Pancreas (tissue), 10 donors: ENCODE data around the gene MARCHF6. TPM values are rescaled to one million over a fixed set of nuclear protein-coding genes. Genes with fewer than 3 reads are reported as not detected.
A peak's percentile ranks its signal among the peaks of the same experiment; 100 is the strongest.

ENCODE experiments used
- ATAC-seq, 4 donors: fragments of 200-7000 bp; cut with Tn5 transposase; one replicate each; pipeline versions ENCODE4 v1.8.0 to v1.9.1; 2020; ENCODE audit warnings: mild to moderate bottlenecking in 4 of 4, moderate library complexity in 4 of 4
- DNase-seq, 6 donors: peaks; one replicate each; pipeline ENCODE4 v3.0.0-alpha.2; 2020
- FAIRE-seq: peaks from 2 replicates; lab custom pipeline; 2012; peaks lifted over from hg19 to GRCh38; lab: Jason Lieb, UNC
- H3K27ac ChIP-seq, 4 donors: fragments of 200-600 bp; sonication (generic); 1 replicate in 3 of 4; 2 replicates in 1 of 4; pipeline versions ENCODE4 v1.5.0 to v1.8.0; 2020
- H3K27me3 ChIP-seq, 4 donors: fragments of 200-600 bp; one replicate each; pipeline ENCODE4 v1.8.0; 2021
- H3K36me3 ChIP-seq, 3 donors: fragments of 200-600 bp; sonication (generic) in 1 of 3; one replicate each; pipeline versions ENCODE4 v1.5.0 to v1.8.0; 2020 to 2021
- H3K4me1 ChIP-seq, 3 donors: fragments of 200-600 bp; one replicate each; pipeline ENCODE4 v1.8.0; 2021
- H3K4me3 ChIP-seq, 4 donors: fragments of 200-600 bp; sonication (generic) in 2 of 4; one replicate each; pipeline versions ENCODE4 v1.5.0 to v1.8.0; 2020 to 2021
- H3K9me3 ChIP-seq, 4 donors: fragments of 200-600 bp; one replicate each; pipeline ENCODE4 v1.8.0; 2021
- CTCF ChIP-seq, 4 donors: fragments of 200-600 bp; sonication (generic) in 3 of 4; IDR thresholded peaks; one replicate each; pipeline versions ENCODE4 v1.5.0 to v1.8.0; 2021; ENCODE audit warnings: antibody characterized with exemption in 4 of 4
- WGBS, 2 donors: extraction: QIAGEN DNeasy Blood & Tissue Kit; methylation state at CpG; one replicate each; pipeline ENCODE4 v1.1.7; 2013; 5-methylcytosine and 5-hydroxymethylcytosine counted together
- intact Hi-C, 3 donors: fragments of 100-400 bp; cut with DNase I; formaldehyde crosslinking; loops; one replicate each; pipeline versions ENCODE4 v1.11.1 to v1.14.2; 2022
- polyA plus RNA-seq, 2 donors: library from polyadenylated mRNA; stranded (reverse); fragments of 200-250 nt; gene quantifications; one replicate each; pipeline ENCODE4 v1.2.3, GENCODE V29; 2013
- total RNA-seq, 6 donors: library from RNA; stranded (reverse); fragmentation: NEBNext Ultra II Directional in 4 of 6; extraction: Animal tissue kit (Norgen Biotek cat#: 25700) in 4 of 6; gene quantifications; one replicate each; pipeline versions ENCODE4 v1.2.1 to v1.2.4, GENCODE V29; 2021 to 2023
- donor health status: healthy with polysubstance abuse.
- donor health status: DM: no; HTN: no; CAD: no; lungs with moderate emphysema.
- donor health status: DM: no; HTN: no; CAD: no.
- donor health status: control.
- donor health status: control.
- donor health status: Bipolar disorder and iron deficiency.
- donor health status: DM: yes; HTN: yes; CAD: no.
- donor health status: DM: no; HTN: no; CAD: no.
- donor health status: DM: no; HTN: no; CAD: no.
- donor health status: DM: yes; HTN: yes; CAD: no.

Gene MARCHF6
- total and polyA plus RNA-seq, 8 donors, result 68.5 to 105 (median 82.8) TPM

- no peak overlapping the region for H3K27ac ChIP-seq
- no peak for TF ChIP-seq CTCF (IDR thresholded peaks at IDR 0.05)
- ATAC-seq, result no peak
- FAIRE-seq, result no peak
- 81 to 82% methylated on average over 6 of the region's 6 CpGs for WGBS, 2 donors
- no peaks in the 10 kb centered on the region for H3K27me3 ChIP-seq
- no peak for DNase-seq
- no peaks in the 10 kb centered on the region for H3K36me3 ChIP-seq
- peaks cover 0 to 19% (median 8%) of the 10 kb centered on the region in 3 donors for H3K4me1 ChIP-seq
- H3K9me3 ChIP-seq, result no peaks in the 10 kb centered on the region
- H3K4me3 ChIP-seq, result no peak overlapping the region
- intact Hi-C loops, result no loop called here
Observed at GRCh38 chr5:10351199-10351905, 2.1 kb upstream of the MARCHF6 start.

GRCh38 chr5:10351919-10352318, 1.6 kb upstream of the MARCHF6 start:
- no peak overlapping the region for H3K4me3 ChIP-seq
- H3K36me3 ChIP-seq, result no peaks in the 10 kb centered on the region
- no peak for ATAC-seq
- H3K4me1 ChIP-seq, result peaks cover 5 to 23% (median 8%) of the 10 kb centered on the region in 3 donors
- WGBS, 2 donors, result 74 to 76% methylated on average over 8 of the region's 8 CpGs
- no peaks in the 10 kb centered on the region for H3K9me3 ChIP-seq
- FAIRE-seq, result no peak
- H3K27ac ChIP-seq, result peak overlapping the region in 3 of 4 donors; percentile 92 to 100 (median 99)
- no peak for DNase-seq
- TF ChIP-seq CTCF (IDR thresholded peaks at IDR 0.05), result no peak
- intact Hi-C loops, result no loop called here
- H3K27me3 ChIP-seq, result no peaks in the 10 kb centered on the region

- FAIRE-seq (no peak), DNase-seq (no peak), ATAC-seq (peak; percentile 17 to 43 (median 32))
- Histone ChIP-seq H3K9me3 (no peaks in the 10 kb centered on the region), H3K36me3 (no peaks in the 10 kb centered on the region), H3K27ac (peak overlapping the region; percentile 92 to 100 (median 98)), H3K4me3 (peak overlapping the region; percentile 62 to 98 (median 94)), H3K27me3 (no peaks in the 10 kb centered on the region), H3K4me1 (peaks cover 5 to 29% (median 15%) of the 10 kb centered on the region in 3 donors)
- intact Hi-C loops, result no loop called here
- 11 to 13% methylated on average over 19 of the region's 19 CpGs for WGBS, 2 donors
- TF ChIP-seq CTCF (IDR thresholded peaks at IDR 0.05), result no peak
Observed at GRCh38 chr5:10352430-10353240, 860 bp upstream of the MARCHF6 start.

GRCh38 chr5:10354048-10354872, 765 bp downstream of the MARCHF6 start:
- Histone ChIP-seq H3K4me1 (peaks cover 5 to 29% (median 15%) of the 10 kb centered on the region in 3 donors), H3K36me3 (no peaks in the 10 kb centered on the region), H3K9me3 (no peaks in the 10 kb centered on the region), H3K27me3 (no peaks in the 10 kb centered on the region), H3K4me3 (peak overlapping the region; percentile 62 to 98 (median 94)), H3K27ac (peak overlapping the region; percentile 92 to 100 (median 98))
- ATAC-seq, result peak; percentile 3 to 18 (median 12)
- intact Hi-C loops, result no loop called here
- FAIRE-seq, result no peak
- 0% methylated on average over 47 to 54 of the region's 54 CpGs for WGBS, 2 donors
- peak in 4 of 6 donors; percentile 40 to 73 (median 58) for DNase-seq
- TF ChIP-seq CTCF (IDR thresholded peaks at IDR 0.05), result no peak
